ENCODE results near the gene MCF2L.

GRCh38 chr13:113059891-113060290 lies 90.9 kb downstream of the MCF2L start:
- no peak for TF ChIP-seq POLR2A (IDR thresholded peaks at IDR 0.05)
- TF ChIP-seq CTCF (IDR thresholded peaks at IDR 0.05), result no peak

Measured in body of pancreas (tissue), 4 donors.